Neural cell (in vitro differentiated cells): ENCODE data around the gene ALOX5. TPM values are rescaled to one million over a fixed set of nuclear protein-coding genes. Genes with fewer than 3 reads are reported as not detected.

Experiments
- H2AFZ ChIP-seq: fragments of 200-600, 300-800 bp; sonication (generic), shearing (Covaris generic); 2 replicates; pipeline ENCODE4 v1.6.0; 2014; ENCODE audit warnings: low read depth, mild to moderate bottlenecking, antibody characterized with exemption, low read length, moderate library complexity
- H3F3A ChIP-seq: fragments of 200-600 bp; shearing (Covaris generic); 2 replicates; pipeline ENCODE4 v1.6.1; 2016; ENCODE audit warnings: mild to moderate bottlenecking, moderate library complexity, mixed read lengths, antibody characterized with exemption, low read length; ENCODE audit not compliant: insufficient read depth, poor library complexity, severe bottlenecking
- H3K27ac ChIP-seq: fragments of 200-600, 300-800 bp; sonication (generic), shearing (Covaris generic); 2 replicates; pipeline ENCODE4 v1.5.1; 2014; ENCODE audit warnings: mild to moderate bottlenecking, low read length, moderate library complexity
- H3K27me3 ChIP-seq: fragments of 300-800, 200-600 bp; sonication (generic), shearing (Covaris generic); 2 replicates; pipeline ENCODE4 v1.6.0; 2014; ENCODE audit warnings: mild to moderate bottlenecking, low read depth, low read length, moderate library complexity; ENCODE audit not compliant: insufficient read depth
- H3K36me3 ChIP-seq: fragments of 300-800, 200-600 bp; sonication (generic), shearing (Covaris generic); 2 replicates; pipeline ENCODE4 v1.5.1; 2014; ENCODE audit warnings: mild to moderate bottlenecking, antibody characterized with exemption, low read length, moderate library complexity; ENCODE audit not compliant: insufficient read depth
- H3K4me2 ChIP-seq: fragments of 300-800, 200-600 bp; sonication (generic), shearing (Covaris generic); 2 replicates; pipeline ENCODE4 v1.6.0; 2014; ENCODE audit warnings: mild to moderate bottlenecking, low read length
- H3K4me3 ChIP-seq: fragments of 300-800, 200-600 bp; sonication (generic), shearing (Covaris generic); 2 replicates; pipeline ENCODE4 v1.5.1; 2014; ENCODE audit warnings: mild to moderate bottlenecking, low read length, moderate library complexity
- H3K79me2 ChIP-seq: fragments of 200-600 bp; shearing (Covaris generic); replicated peaks from 2 replicates; pipeline ENCODE4 v1.6.0; 2014; ENCODE audit warnings: mild to moderate bottlenecking, low read length, moderate library complexity; ENCODE audit not compliant: insufficient read depth
- H3K9ac ChIP-seq: fragments of 300-800, 200-600 bp; sonication (generic), shearing (Covaris generic); 2 replicates; pipeline ENCODE4 v1.6.1; 2016; ENCODE audit warnings: mild to moderate bottlenecking, low read length, mixed read lengths
- H3K9me2 ChIP-seq: fragments of 200-600 bp; shearing (Covaris generic); 2 replicates; pipeline ENCODE4 v1.6.1; 2016; ENCODE audit warnings: mild to moderate bottlenecking, low read length, mixed read lengths; ENCODE audit not compliant: insufficient read depth
- H3K9me3 ChIP-seq: fragments of 200-600, 300-800 bp; sonication (generic), shearing (Covaris generic); 2 replicates; pipeline ENCODE4 v1.6.1; 2016; ENCODE audit warnings: mild to moderate bottlenecking, mixed run types, low read length, moderate library complexity, mixed read lengths
- H4K20me1 ChIP-seq: fragments of 200-600 bp; shearing (Covaris generic); 2 replicates; pipeline ENCODE4 v1.6.1; 2016; ENCODE audit warnings: mild to moderate bottlenecking, mixed run types; ENCODE audit not compliant: insufficient read depth
- EP300 ChIP-seq: fragments of 450-650 bp; conservative IDR thresholded peaks from 2 replicates; pipeline ENCODE4 v1.6.1; 2014; ENCODE audit warnings: antibody characterized with exemption, mild to moderate bottlenecking, moderate library complexity; ENCODE audit not compliant: poor library complexity, severe bottlenecking
- EZH2 ChIP-seq: fragments of 200-600, 300-800 bp; shearing (Covaris generic), sonication (generic); IDR thresholded peaks from 2 replicates; pipeline ENCODE4 v1.6.1; 2014; ENCODE audit warnings: antibody characterized with exemption, low read length, borderline replicate concordance, mild to moderate bottlenecking; ENCODE audit not compliant: insufficient read depth, poor library complexity, severe bottlenecking
- MXI1 ChIP-seq: fragments of 450-650 bp; conservative IDR thresholded peaks from 2 replicates; pipeline ENCODE4 v1.6.1; 2014; ENCODE audit warnings: antibody characterized with exemption, mild to moderate bottlenecking; ENCODE audit not compliant: poor library complexity, severe bottlenecking
- POLR2AphosphoS5 ChIP-seq: IDR thresholded peaks from 2 replicates; pipeline ENCODE4 v1.6.1; 2012
- RAD21 ChIP-seq: fragments of 450-650 bp; conservative IDR thresholded peaks from 2 replicates; pipeline ENCODE4 v1.6.1; 2014; ENCODE audit warnings: antibody characterized with exemption, mild to moderate bottlenecking, moderate library complexity
- SMC3 ChIP-seq: fragments of 450-650 bp; conservative IDR thresholded peaks from 2 replicates; pipeline ENCODE4 v1.6.1; 2014; ENCODE audit warnings: antibody characterized with exemption, mild to moderate bottlenecking, moderate library complexity; ENCODE audit not compliant: poor library complexity
- TAF1 ChIP-seq: IDR thresholded peaks from 2 replicates; pipeline ENCODE4 v1.6.1; 2012; ENCODE audit warnings: low read depth
- polyA plus RNA-seq: library from polyadenylated mRNA; depleted of rRNA; stranded (reverse); fragments of >200 nt; gene quantifications from 2 replicates; pipeline ENCODE4 v1.2.3, GENCODE V29; 2014
- TF ChIP-seq, protein P1 (sequence below): fragments of 450-650 bp; IDR thresholded peaks from 2 replicates; pipeline ENCODE4 v1.5.1; 2014; ENCODE audit warnings: antibody characterized with exemption, mild to moderate bottlenecking, moderate library complexity; ENCODE audit not compliant: poor library complexity, severe bottlenecking
- TF ChIP-seq, protein P2 (sequence below): IDR thresholded peaks from 2 replicates; pipeline ENCODE4 v1.6.1; 2012; ENCODE audit warnings: borderline replicate concordance

ALOX5 gene
- polyA plus RNA-seq, 1 donor from 2014 or later = not detected

DNA sequence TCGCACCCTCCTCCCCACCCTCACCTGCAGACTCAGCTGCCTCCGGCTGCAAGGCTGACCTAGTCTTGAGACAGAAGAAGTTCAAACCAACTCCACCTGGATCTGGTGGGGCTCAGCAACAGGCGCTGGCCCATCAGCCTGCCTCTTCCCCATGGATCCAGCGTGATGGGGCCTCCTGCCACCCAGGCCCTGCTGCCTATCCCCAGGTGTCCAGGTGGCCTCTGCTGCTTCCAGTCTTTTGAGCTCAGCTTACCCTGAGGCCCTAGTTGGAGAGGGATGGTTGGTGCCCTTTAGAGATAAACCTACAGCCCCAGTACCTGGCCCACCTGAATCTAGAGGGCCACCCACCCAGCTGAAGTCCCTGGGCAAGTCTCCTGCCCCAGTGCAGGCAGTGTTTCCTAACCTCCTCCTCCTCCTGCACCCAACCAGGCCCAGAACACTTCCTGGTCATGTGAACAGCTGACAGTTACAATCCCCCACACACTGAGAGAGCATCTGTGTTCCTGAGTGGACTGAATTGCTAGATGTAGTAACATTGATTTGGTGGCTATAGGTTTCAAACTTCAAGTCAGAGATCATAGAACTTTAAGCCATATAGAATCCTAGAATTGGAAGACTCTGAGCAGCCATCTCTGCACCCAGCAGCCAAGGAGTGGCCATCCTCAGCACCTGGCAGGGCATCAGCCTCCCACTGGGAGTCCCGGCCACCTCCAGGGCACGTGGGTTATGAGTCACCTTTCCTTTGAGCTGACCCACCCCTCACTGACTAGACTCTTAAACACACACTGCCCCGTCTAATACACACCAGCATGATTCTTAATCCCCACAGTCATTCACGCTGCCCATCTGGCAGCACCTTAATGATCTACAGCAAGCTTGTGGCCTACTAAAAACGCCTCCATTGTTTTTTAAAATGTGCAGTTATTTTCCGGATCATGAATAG, 51.9 kb downstream of the ALOX5 start:
- TF ChIP-seq SMC3 (no peak), TAF1 (no peak), EP300 (no peak), MXI1 (no peak), EZH2 (no peak), POLR2AphosphoS5 (no peak), RAD21 (no peak)
- TF ChIP-seq, protein P1, sequence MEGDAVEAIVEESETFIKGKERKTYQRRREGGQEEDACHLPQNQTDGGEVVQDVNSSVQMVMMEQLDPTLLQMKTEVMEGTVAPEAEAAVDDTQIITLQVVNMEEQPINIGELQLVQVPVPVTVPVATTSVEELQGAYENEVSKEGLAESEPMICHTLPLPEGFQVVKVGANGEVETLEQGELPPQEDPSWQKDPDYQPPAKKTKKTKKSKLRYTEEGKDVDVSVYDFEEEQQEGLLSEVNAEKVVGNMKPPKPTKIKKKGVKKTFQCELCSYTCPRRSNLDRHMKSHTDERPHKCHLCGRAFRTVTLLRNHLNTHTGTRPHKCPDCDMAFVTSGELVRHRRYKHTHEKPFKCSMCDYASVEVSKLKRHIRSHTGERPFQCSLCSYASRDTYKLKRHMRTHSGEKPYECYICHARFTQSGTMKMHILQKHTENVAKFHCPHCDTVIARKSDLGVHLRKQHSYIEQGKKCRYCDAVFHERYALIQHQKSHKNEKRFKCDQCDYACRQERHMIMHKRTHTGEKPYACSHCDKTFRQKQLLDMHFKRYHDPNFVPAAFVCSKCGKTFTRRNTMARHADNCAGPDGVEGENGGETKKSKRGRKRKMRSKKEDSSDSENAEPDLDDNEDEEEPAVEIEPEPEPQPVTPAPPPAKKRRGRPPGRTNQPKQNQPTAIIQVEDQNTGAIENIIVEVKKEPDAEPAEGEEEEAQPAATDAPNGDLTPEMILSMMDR = no peak
- Histone ChIP-seq H3K27me3 (no peaks in the 10 kb centered on the region), H4K20me1 (no peaks in the 10 kb centered on the region), H3K4me3 (no peak overlapping the region), H3K36me3 (no peaks in the 10 kb centered on the region), H3K9me3 (no peaks in the 10 kb centered on the region), H3K79me2 (no peaks in the 10 kb centered on the region), H2AFZ (no peak overlapping the region), H3K9ac (no peak overlapping the region), H3K27ac (no peak overlapping the region), H3K9me2 (no peaks in the 10 kb centered on the region), H3F3A (no peaks in the 10 kb centered on the region), H3K4me2 (no peak overlapping the region)

DNA sequence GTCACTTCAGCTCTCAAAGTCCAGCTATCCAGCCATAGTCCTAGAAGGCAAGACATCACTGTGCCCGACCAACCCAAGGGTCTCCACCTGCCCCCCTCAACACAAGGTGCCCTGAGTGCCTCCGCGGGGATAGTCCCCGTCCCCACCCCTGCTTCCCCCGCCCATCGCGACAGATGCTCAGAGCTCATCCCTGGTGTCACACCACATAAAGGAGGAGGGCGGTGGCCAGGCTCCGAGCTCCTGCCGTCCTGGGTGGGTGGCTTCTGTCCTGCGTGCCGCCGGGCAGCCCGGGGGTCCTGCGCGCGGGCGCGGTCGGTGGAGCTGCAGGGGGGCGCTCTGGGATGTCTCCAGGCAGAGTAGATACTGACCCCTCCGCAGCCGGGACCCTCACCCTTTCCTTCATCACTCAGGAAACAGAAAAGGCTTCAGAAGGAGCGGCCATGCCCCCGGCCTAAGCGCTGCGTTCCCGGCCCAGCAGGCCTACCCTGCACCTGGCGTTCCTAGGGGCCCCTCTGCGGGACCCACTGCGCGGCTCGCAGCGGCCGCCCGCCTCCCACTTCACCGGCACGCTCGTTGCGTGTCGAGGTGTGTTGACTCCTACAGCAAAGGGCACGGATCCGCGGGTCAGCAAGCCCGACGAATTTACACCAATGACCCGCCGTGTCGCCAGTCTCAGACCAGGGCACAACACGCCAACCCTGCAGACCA, 53.4 kb downstream of the ALOX5 start:
- no peaks in the 10 kb centered on the region for H3K79me2 ChIP-seq
- H3F3A ChIP-seq = no peaks in the 10 kb centered on the region
- no peak overlapping the region for H3K4me2 ChIP-seq
- H3K36me3 ChIP-seq = no peaks in the 10 kb centered on the region
- TF ChIP-seq, protein P2, sequence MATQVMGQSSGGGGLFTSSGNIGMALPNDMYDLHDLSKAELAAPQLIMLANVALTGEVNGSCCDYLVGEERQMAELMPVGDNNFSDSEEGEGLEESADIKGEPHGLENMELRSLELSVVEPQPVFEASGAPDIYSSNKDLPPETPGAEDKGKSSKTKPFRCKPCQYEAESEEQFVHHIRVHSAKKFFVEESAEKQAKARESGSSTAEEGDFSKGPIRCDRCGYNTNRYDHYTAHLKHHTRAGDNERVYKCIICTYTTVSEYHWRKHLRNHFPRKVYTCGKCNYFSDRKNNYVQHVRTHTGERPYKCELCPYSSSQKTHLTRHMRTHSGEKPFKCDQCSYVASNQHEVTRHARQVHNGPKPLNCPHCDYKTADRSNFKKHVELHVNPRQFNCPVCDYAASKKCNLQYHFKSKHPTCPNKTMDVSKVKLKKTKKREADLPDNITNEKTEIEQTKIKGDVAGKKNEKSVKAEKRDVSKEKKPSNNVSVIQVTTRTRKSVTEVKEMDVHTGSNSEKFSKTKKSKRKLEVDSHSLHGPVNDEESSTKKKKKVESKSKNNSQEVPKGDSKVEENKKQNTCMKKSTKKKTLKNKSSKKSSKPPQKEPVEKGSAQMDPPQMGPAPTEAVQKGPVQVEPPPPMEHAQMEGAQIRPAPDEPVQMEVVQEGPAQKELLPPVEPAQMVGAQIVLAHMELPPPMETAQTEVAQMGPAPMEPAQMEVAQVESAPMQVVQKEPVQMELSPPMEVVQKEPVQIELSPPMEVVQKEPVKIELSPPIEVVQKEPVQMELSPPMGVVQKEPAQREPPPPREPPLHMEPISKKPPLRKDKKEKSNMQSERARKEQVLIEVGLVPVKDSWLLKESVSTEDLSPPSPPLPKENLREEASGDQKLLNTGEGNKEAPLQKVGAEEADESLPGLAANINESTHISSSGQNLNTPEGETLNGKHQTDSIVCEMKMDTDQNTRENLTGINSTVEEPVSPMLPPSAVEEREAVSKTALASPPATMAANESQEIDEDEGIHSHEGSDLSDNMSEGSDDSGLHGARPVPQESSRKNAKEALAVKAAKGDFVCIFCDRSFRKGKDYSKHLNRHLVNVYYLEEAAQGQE = no peak
- no peak for TF ChIP-seq TAF1
- TF ChIP-seq POLR2AphosphoS5 = no peak
- no peak for TF ChIP-seq SMC3
- no peak for TF ChIP-seq RAD21
- TF ChIP-seq EP300 = no peak
- TF ChIP-seq, protein P1 = no peak
- no peak for TF ChIP-seq EZH2
- no peak for TF ChIP-seq MXI1
- H4K20me1 ChIP-seq = no peaks in the 10 kb centered on the region
- no peak overlapping the region for H3K4me3 ChIP-seq
- H3K9me2 ChIP-seq = no peaks in the 10 kb centered on the region
- no peak overlapping the region for H2AFZ ChIP-seq
- no peaks in the 10 kb centered on the region for H3K27me3 ChIP-seq
- H3K27ac ChIP-seq = no peak overlapping the region
- H3K9ac ChIP-seq = no peak overlapping the region
- H3K9me3 ChIP-seq = no peaks in the 10 kb centered on the region
